ENCODE measurements around the gene SCFD2. TPM values are rescaled to one million over a fixed set of nuclear protein-coding genes. Genes with fewer than 3 reads are reported as not detected.

Gene SCFD2
- total RNA-seq, 2 experiments from 2014 or later: 25.1 to 27.2 TPM

- ChIA-PET POLR2A (no interaction called here), CTCF (no interaction called here)
- DNase-seq (no peak), ATAC-seq (no peak)
- Mint-ChIP-seq H3K9me3 (ENCODE audit: insufficient read depth) (no peaks in the 10 kb centered on the region), H3K4me3 (no peak overlapping the region), H3K4me1 (ENCODE audit: low read depth) (no peaks in the 10 kb centered on the region), H3K27ac (no peak overlapping the region), H3K36me3 (ENCODE audit: low read depth) (peaks cover 3% of the 10 kb centered on the region), H3K27me3 (ENCODE audit: low read depth) (no peaks in the 10 kb centered on the region)
Measured at GRCh38 chr4:53019485-53020382, 346.1 kb downstream of the SCFD2 start.

- no peak for DNase-seq
- peaks cover 3% of the 10 kb centered on the region for H3K36me3 Mint-ChIP-seq (ENCODE audit: low read depth)
- H3K27ac Mint-ChIP-seq: no peak overlapping the region
- H3K4me1 Mint-ChIP-seq (ENCODE audit: low read depth): no peaks in the 10 kb centered on the region
- ChIA-PET CTCF (no interaction called here), POLR2A (no interaction called here)
- H3K27me3 Mint-ChIP-seq (ENCODE audit: low read depth): no peaks in the 10 kb centered on the region
- ATAC-seq: no peak
- H3K4me3 Mint-ChIP-seq: no peak overlapping the region
- no peaks in the 10 kb centered on the region for H3K9me3 Mint-ChIP-seq (ENCODE audit: insufficient read depth)
Measured at GRCh38 chr4:53018471-53018870, 347.4 kb downstream of the SCFD2 start.

- Mint-ChIP-seq H3K4me3 (no peak overlapping the region), H3K27me3 (ENCODE audit: low read depth) (no peaks in the 10 kb centered on the region), H3K9me3 (ENCODE audit: insufficient read depth) (no peaks in the 10 kb centered on the region), H3K36me3 (ENCODE audit: low read depth) (peaks cover 3% of the 10 kb centered on the region), H3K27ac (no peak overlapping the region), H3K4me1 (ENCODE audit: low read depth) (peaks cover 22% of the 10 kb centered on the region)
- no peak for ATAC-seq
- no peak for DNase-seq
- ChIA-PET CTCF (interaction anchor here (0.6 to 3.0 kb wide), 6 partner anchors 13 to 1218 kb away, joined by 3 to 17 read pairs (median 4); no protein-coding TSS in a partner anchor), POLR2A (interaction anchor here (0.5 kb wide), 1 partner anchor 282 kb away, joined by 3 read pairs; no protein-coding TSS in a partner anchor)
Measured at GRCh38 chr4:53016099-53016820, 349.6 kb downstream of the SCFD2 start.

GRCh38 chr4:53015681-53016080, 350.2 kb downstream of the SCFD2 start:
- H3K36me3 Mint-ChIP-seq (ENCODE audit: low read depth): peaks cover 2% of the 10 kb centered on the region
- no peak for ATAC-seq
- H3K27ac Mint-ChIP-seq: no peak overlapping the region
- no peaks in the 10 kb centered on the region for H3K27me3 Mint-ChIP-seq (ENCODE audit: low read depth)
- H3K4me1 Mint-ChIP-seq (ENCODE audit: low read depth): peaks cover 24% of the 10 kb centered on the region
- no peaks in the 10 kb centered on the region for H3K9me3 Mint-ChIP-seq (ENCODE audit: insufficient read depth)
- CTCF ChIA-PET: interaction anchor here (0.7 to 3.0 kb wide), 5 partner anchors 13 to 1218 kb away, joined by 3 to 17 read pairs (median 5); no protein-coding TSS in a partner anchor
- DNase-seq: no peak
- no peak overlapping the region for H3K4me3 Mint-ChIP-seq
- POLR2A ChIA-PET: interaction anchor here (0.5 kb wide), 1 partner anchor 282 kb away, joined by 3 read pairs; no protein-coding TSS in a partner anchor

- DNase-seq (no peak), ATAC-seq (no peak)
- H3K9me3 Mint-ChIP-seq (ENCODE audit: insufficient read depth): no peaks in the 10 kb centered on the region
- H3K36me3 Mint-ChIP-seq (ENCODE audit: low read depth): no peaks in the 10 kb centered on the region
- H3K27me3 Mint-ChIP-seq (ENCODE audit: low read depth): no peaks in the 10 kb centered on the region
- POLR2A ChIA-PET: no interaction called here
- CTCF ChIA-PET: interaction anchor here (1.3 to 3.0 kb wide), 3 partner anchors 22 to 1219 kb away, joined by 4 to 17 read pairs (median 6); no protein-coding TSS in a partner anchor
- H3K27ac Mint-ChIP-seq: no peak overlapping the region
- peaks cover 24% of the 10 kb centered on the region for H3K4me1 Mint-ChIP-seq (ENCODE audit: low read depth)
- H3K4me3 Mint-ChIP-seq: no peak overlapping the region
Measured at GRCh38 chr4:53014881-53015280, 351.0 kb downstream of the SCFD2 start.

- peaks cover 24% of the 10 kb centered on the region for H3K4me1 Mint-ChIP-seq (ENCODE audit: low read depth)
- DNase-seq (no peak), ATAC-seq (no peak)
- ChIA-PET CTCF (interaction anchor here (1.1 to 3.0 kb wide), 5 partner anchors 17 to 1220 kb away, joined by 3 to 17 read pairs (median 4); no protein-coding TSS in a partner anchor), POLR2A (interaction anchor here (1.5 kb wide), 1 partner anchor 302 kb away, joined by 3 read pairs; no protein-coding TSS in a partner anchor)
- H3K27me3 Mint-ChIP-seq (ENCODE audit: low read depth): no peaks in the 10 kb centered on the region
- no peak overlapping the region for H3K27ac Mint-ChIP-seq
- no peak overlapping the region for H3K4me3 Mint-ChIP-seq
- no peaks in the 10 kb centered on the region for H3K36me3 Mint-ChIP-seq (ENCODE audit: low read depth)
- H3K9me3 Mint-ChIP-seq (ENCODE audit: insufficient read depth): no peaks in the 10 kb centered on the region
Measured at GRCh38 chr4:53013873-53014775, 351.7 kb downstream of the SCFD2 start.

GRCh38 chr4:53012738-53013137, 353.1 kb downstream of the SCFD2 start:
- Mint-ChIP-seq H3K4me1 (ENCODE audit: low read depth) (peaks cover 24% of the 10 kb centered on the region), H3K27ac (peak overlapping the region; percentile 93), H3K9me3 (ENCODE audit: insufficient read depth) (no peaks in the 10 kb centered on the region), H3K36me3 (ENCODE audit: low read depth) (no peaks in the 10 kb centered on the region), H3K4me3 (peak overlapping the region; percentile 72), H3K27me3 (ENCODE audit: low read depth) (no peaks in the 10 kb centered on the region)
- ChIA-PET POLR2A (interaction anchor here (1.5 kb wide), 1 partner anchor 301 kb away, joined by 3 read pairs; no protein-coding TSS in a partner anchor), CTCF (interaction anchor here (1.1 to 1.4 kb wide), 2 partner anchors 18 to 1220 kb away, joined by 3 read pairs; no protein-coding TSS in a partner anchor)
- peak; percentile 41 for DNase-seq
- ATAC-seq: peak; percentile 88

- H3K27ac Mint-ChIP-seq: peak overlapping the region; percentile 23
- no peaks in the 10 kb centered on the region for H3K27me3 Mint-ChIP-seq (ENCODE audit: low read depth)
- H3K4me3 Mint-ChIP-seq: no peak overlapping the region
- CTCF ChIA-PET: interaction anchor here (0.8 to 1.2 kb wide), 3 partner anchors 14 to 1223 kb away, joined by 3 read pairs; no protein-coding TSS in a partner anchor
- DNase-seq (no peak), ATAC-seq (no peak)
- POLR2A ChIA-PET: interaction anchor here (0.6 to 1.5 kb wide), 2 partner anchors 105 to 299 kb away, joined by 3 to 6 read pairs; no protein-coding TSS in a partner anchor
- peaks cover 24% of the 10 kb centered on the region for H3K4me1 Mint-ChIP-seq (ENCODE audit: low read depth)
- H3K36me3 Mint-ChIP-seq (ENCODE audit: low read depth): no peaks in the 10 kb centered on the region
- H3K9me3 Mint-ChIP-seq (ENCODE audit: insufficient read depth): no peaks in the 10 kb centered on the region
Measured at GRCh38 chr4:53011259-53011905, 354.5 kb downstream of the SCFD2 start.

GRCh38 chr4:53010318-53010717, 355.5 kb downstream of the SCFD2 start:
- Mint-ChIP-seq H3K4me1 (ENCODE audit: low read depth) (peaks cover 24% of the 10 kb centered on the region), H3K4me3 (no peak overlapping the region), H3K36me3 (ENCODE audit: low read depth) (no peaks in the 10 kb centered on the region), H3K27me3 (ENCODE audit: low read depth) (no peaks in the 10 kb centered on the region), H3K27ac (no peak overlapping the region), H3K9me3 (ENCODE audit: insufficient read depth) (no peaks in the 10 kb centered on the region)
- POLR2A ChIA-PET: no interaction called here
- CTCF ChIA-PET: interaction anchor here (1.2 kb wide), 1 partner anchor 919 kb away, joined by 3 read pairs; no protein-coding TSS in a partner anchor
- ATAC-seq: no peak
- DNase-seq: no peak

GRCh38 chr4:53009824-53010223, 356.0 kb downstream of the SCFD2 start:
- ATAC-seq: no peak
- no peak for DNase-seq
- H3K36me3 Mint-ChIP-seq (ENCODE audit: low read depth): no peaks in the 10 kb centered on the region
- no peak overlapping the region for H3K4me3 Mint-ChIP-seq
- no peaks in the 10 kb centered on the region for H3K9me3 Mint-ChIP-seq (ENCODE audit: insufficient read depth)
- H3K4me1 Mint-ChIP-seq (ENCODE audit: low read depth): peaks cover 24% of the 10 kb centered on the region
- H3K27me3 Mint-ChIP-seq (ENCODE audit: low read depth): no peaks in the 10 kb centered on the region
- H3K27ac Mint-ChIP-seq: no peak overlapping the region
- CTCF ChIA-PET: no interaction called here
- POLR2A ChIA-PET: no interaction called here

Data from activated CD8-positive, alpha-beta T cell treated with anti-CD3 and anti-CD28 coated beads, Interleukin-2, amount 10 ng/mL, durations not matched to agents 7 days and 5 days (primary cell).